Upper lobe of left lung (tissue), 6 donors: ENCODE results near the gene CCDC33. TPM values are rescaled to one million over a fixed set of nuclear protein-coding genes. Genes with fewer than 3 reads are reported as not detected.

Experiments used
- ATAC-seq, 2 donors: fragments of 200-7000 bp; cut with Tn5 transposase; one replicate each; pipeline ENCODE4 v1.9.1; 2022; ENCODE audit warnings: mild to moderate bottlenecking in 2 of 2, moderate library complexity in 2 of 2; ENCODE audit not compliant: low FRiP score in 2 of 2
- DNase-seq, 2 donors: peaks; one replicate each; pipeline ENCODE4 v3.0.0-alpha.2; 2019 to 2020
- H3K27ac ChIP-seq, 4 donors: fragments of 200-600 bp; sonication (generic); one replicate each; pipeline ENCODE4 v1.5.1; 2016 to 2019
- H3K27me3 ChIP-seq, 4 donors: fragments of 200-600 bp; sonication (generic); one replicate each; pipeline ENCODE4 v1.5.1; 2017 to 2019
- H3K36me3 ChIP-seq, 4 donors: fragments of 200-600 bp; sonication (generic); one replicate each; pipeline ENCODE4 v1.5.1; 2016 to 2019
- H3K4me1 ChIP-seq, 4 donors: fragments of 200-600 bp; sonication (generic); one replicate each; pipeline ENCODE4 v1.5.1; 2018 to 2019
- H3K4me3 ChIP-seq, 4 donors: fragments of 200-600 bp; sonication (generic); one replicate each; pipeline ENCODE4 v1.5.1; 2017 to 2019; ENCODE audit warnings: mild to moderate bottlenecking in 2 of 4, moderate library complexity in 1 of 4
- H3K9me3 ChIP-seq, 4 donors: fragments of 200-600 bp; sonication (generic); one replicate each; pipeline ENCODE4 v1.5.1; 2018 to 2019
- EP300 ChIP-seq, 4 donors: sonication (generic); formaldehyde crosslinking; IDR thresholded peaks; one replicate each; pipeline ENCODE4 v1.5.1; 2017; ENCODE audit warnings: antibody characterized with exemption in 4 of 4, control low read depth in 2 of 4
- POLR2A ChIP-seq, 4 donors: fragments of 450-650 bp; IDR thresholded peaks; one replicate each; pipeline ENCODE4 v1.5.1; 2016 to 2017; ENCODE audit warnings: antibody characterized with exemption in 4 of 4, mild to moderate bottlenecking in 2 of 4
- POLR2AphosphoS5 ChIP-seq, 2 donors: sonication (generic); formaldehyde crosslinking; IDR thresholded peaks; one replicate each; pipeline ENCODE4 v1.5.1; 2017; ENCODE audit warnings: antibody characterized with exemption in 2 of 2
- WGBS, 2 donors: methylation state at CpG; one replicate each; pipeline ENCODE4 v1.1.5; 2017 to 2018; 5-methylcytosine and 5-hydroxymethylcytosine counted together
- total RNA-seq, 6 donors: library from RNA; depleted of rRNA in 4 of 6; stranded (reverse); fragments of >200 nt in 4 of 6; gene quantifications; one replicate each; pipeline versions ENCODE4 v1.1.0 to v1.2.1, GENCODE V29; 2016 to 2021
- TF ChIP-seq, protein P1 (sequence below), 6 experiments: fragments of 450-650 bp in 4 of 6; fragments of 200-600 bp in 2 of 6; sonication (generic) in 2 of 6; IDR thresholded peaks; one replicate each; pipeline ENCODE4 v1.5.1; 2016 to 2019; ENCODE audit warnings: antibody characterized with exemption in 6 of 6
- donor health status: DM: no; HTN: no; CAD: no; lungs with moderate emphysema.
- donor health status: DM: no; HTN: yes; CAD: no; lungs with severe emphysema.

The CCDC33 gene
- total RNA-seq, 6 donors from 2014 or later = 3.8 to 43.4 (median 4.2) TPM; not detected in 1

DNA sequence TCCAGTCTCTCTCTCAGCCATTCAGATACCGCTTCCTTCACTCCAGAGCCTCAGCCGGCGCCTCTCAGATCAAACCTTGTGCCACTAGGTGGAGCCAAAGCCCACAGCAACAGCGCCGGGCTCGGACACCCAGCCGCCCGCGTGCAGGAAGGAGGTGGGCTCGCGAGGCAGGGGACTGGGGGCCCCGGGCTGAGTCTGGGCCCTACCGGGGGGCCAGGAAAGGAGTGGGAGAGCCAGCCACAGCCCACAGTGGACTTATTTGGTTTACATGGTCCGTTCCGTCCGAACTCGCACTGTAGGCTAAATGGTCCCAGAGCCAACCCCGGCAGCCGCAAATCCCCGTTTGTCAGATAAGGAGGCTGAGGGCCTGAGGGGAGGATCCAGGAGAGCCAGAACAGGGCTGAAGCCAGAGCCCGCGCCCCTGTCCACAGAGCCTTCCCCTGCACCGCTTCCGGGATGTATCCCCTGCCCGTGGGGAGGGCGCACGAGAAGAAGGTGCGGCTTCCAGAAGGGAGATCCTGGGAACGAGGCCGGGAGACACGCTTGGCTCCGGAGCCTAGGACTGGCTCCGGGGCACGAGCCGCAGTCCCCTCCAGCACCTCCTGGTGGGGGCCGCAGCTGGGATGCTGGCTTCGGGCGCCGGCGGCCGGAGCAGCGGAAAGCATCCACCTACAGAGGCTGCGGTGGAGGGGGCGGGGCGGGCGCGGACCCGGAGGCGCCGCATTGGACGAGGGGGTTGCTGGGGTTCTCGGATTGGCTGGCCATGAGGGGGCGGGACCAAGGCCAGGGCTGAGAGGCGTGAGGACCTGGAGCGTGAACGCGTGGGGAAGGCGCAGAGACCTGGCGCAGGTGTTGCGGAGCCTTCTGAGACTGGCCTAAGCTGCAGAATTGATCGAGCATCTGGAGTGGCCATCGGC is 137.9 kb downstream of the CCDC33 start:
- 1% methylated on average over 25 to 35 of the region's 62 CpGs for WGBS, 2 donors
- Histone ChIP-seq H3K36me3 (no peaks in the 10 kb centered on the region), H3K4me1 (peaks cover 7 to 21% (median 13%) of the 10 kb centered on the region in 4 donors), H3K27me3 (no peaks in the 10 kb centered on the region), H3K4me3 (peak overlapping the region; percentile 23 to 79 (median 63)), H3K27ac (peak overlapping the region in 2 of 4 donors; percentile 42 to 58), H3K9me3 (no peaks in the 10 kb centered on the region)
- DNase-seq = peak; percentile 92 to 98
- ATAC-seq = peak; percentile 97 to 98
- TF ChIP-seq, protein P1, sequence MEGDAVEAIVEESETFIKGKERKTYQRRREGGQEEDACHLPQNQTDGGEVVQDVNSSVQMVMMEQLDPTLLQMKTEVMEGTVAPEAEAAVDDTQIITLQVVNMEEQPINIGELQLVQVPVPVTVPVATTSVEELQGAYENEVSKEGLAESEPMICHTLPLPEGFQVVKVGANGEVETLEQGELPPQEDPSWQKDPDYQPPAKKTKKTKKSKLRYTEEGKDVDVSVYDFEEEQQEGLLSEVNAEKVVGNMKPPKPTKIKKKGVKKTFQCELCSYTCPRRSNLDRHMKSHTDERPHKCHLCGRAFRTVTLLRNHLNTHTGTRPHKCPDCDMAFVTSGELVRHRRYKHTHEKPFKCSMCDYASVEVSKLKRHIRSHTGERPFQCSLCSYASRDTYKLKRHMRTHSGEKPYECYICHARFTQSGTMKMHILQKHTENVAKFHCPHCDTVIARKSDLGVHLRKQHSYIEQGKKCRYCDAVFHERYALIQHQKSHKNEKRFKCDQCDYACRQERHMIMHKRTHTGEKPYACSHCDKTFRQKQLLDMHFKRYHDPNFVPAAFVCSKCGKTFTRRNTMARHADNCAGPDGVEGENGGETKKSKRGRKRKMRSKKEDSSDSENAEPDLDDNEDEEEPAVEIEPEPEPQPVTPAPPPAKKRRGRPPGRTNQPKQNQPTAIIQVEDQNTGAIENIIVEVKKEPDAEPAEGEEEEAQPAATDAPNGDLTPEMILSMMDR (IDR thresholded peaks at IDR 0.05) = peak; percentile 79 to 90 (median 87)
- no peak for TF ChIP-seq POLR2AphosphoS5 (IDR thresholded peaks at IDR 0.05)
- TF ChIP-seq POLR2A (IDR thresholded peaks at IDR 0.05) = no peak

DNA sequence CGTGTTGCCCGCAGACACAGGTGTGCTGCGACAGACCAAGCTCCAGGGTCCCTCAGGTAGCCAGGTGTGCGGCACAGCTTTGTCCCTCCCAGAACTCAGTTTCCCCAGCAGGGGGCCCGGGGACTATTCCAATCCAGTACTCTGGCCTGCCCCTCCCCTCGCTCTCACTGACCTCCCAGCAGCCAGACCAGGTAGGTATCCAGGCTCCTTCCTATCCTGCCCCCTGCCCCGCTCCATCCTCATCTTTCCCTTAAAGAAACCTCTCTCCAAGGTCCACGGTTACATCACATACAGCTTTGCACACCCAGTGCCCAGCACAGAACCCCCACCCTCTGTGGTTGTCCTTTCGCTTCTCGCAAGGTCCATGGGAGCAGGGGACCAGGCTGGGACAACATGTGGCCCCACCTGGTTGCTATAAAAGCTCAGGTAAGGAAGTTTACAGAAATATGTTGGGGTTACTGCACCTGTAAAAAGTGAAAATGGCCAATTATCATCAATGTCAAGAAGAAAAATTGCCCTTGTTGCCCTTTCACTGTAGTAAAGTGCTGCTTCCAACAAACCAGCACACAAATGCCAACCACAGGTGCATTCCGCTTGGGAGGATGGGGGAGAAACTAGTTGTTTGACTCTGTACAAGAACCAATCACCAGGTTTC is 138.6 kb downstream of the CCDC33 start:
- Histone ChIP-seq H3K27me3 (no peaks in the 10 kb centered on the region), H3K4me3 (peak overlapping the region in 3 of 4 donors; percentile 59 to 79 (median 67)), H3K36me3 (no peaks in the 10 kb centered on the region), H3K4me1 (peaks cover 7 to 21% (median 13%) of the 10 kb centered on the region in 4 donors), H3K9me3 (no peaks in the 10 kb centered on the region), H3K27ac (peak overlapping the region in 1 of 4 donors; percentile 42)
- TF ChIP-seq POLR2AphosphoS5 (IDR thresholded peaks at IDR 0.05) = no peak
- TF ChIP-seq POLR2A (IDR thresholded peaks at IDR 0.05) = no peak
- TF ChIP-seq, protein P1 (IDR thresholded peaks at IDR 0.05) = no peak
- no peak for TF ChIP-seq EP300 (IDR thresholded peaks at IDR 0.05)
- ATAC-seq (no peak), DNase-seq (no peak)
- WGBS, 2 donors = 25 to 28% methylated on average over 9 to 11 of the region's 11 CpGs

DNA sequence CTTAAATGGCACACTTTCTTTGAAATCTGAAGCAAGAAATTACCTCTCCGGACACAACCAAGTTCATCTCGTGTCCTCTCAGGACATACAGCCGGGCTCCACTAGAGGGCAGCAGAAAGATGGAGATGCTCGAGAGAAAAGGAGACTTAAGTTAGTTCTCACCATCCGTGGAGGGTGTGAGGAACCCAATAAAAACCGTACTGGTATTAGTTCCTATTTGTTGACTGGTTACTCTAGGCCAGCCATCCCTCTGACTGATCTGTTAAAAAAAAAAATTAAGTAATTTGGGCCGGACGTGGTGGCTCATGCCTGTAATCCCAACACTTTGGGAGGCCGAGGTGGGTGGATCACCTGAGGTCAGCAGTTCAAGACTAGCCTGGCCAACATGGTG is 139.2 kb downstream of the CCDC33 start:
- TF ChIP-seq, protein P1 (IDR thresholded peaks at IDR 0.05) = peak; percentile 55 to 81 (median 72)
- TF ChIP-seq EP300 (IDR thresholded peaks at IDR 0.05) = no peak
- no peaks in the 10 kb centered on the region for H3K27me3 ChIP-seq
- WGBS, 2 donors = 14 to 17% methylated on average over 9 of the region's 9 CpGs

DNA sequence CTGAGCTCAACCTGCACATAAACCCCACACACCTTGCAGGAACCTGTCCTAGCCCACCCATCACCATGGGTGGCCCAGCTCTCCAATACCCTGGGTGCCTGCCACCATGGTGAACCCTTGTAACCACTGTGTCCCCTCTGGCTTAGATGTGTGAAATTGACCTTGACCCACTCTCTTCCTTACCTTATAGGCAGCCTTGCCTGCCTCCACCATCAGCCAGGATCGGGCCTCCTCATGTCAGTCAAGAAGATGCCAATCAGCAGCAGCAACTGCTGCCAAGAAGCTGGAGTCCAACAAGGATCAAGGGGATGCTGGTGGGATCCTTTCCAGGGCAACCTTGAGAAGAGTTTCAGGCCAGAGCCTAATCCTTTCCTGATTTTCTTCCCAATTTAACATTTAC is 140.1 kb downstream of the CCDC33 start:
- Histone ChIP-seq H3K9me3 (no peaks in the 10 kb centered on the region), H3K4me3 (no peak overlapping the region), H3K27me3 (no peaks in the 10 kb centered on the region), H3K36me3 (no peaks in the 10 kb centered on the region), H3K4me1 (peaks cover 7 to 21% (median 13%) of the 10 kb centered on the region in 4 donors), H3K27ac (no peak overlapping the region)
- ATAC-seq (no peak), DNase-seq (no peak)
- TF ChIP-seq POLR2AphosphoS5 (IDR thresholded peaks at IDR 0.05) (no peak), POLR2A (IDR thresholded peaks at IDR 0.05) (no peak), EP300 (IDR thresholded peaks at IDR 0.05) (no peak)
- TF ChIP-seq, protein P1 (IDR thresholded peaks at IDR 0.05) = no peak
- 78 to 95% methylated on average over 1 of the region's 1 CpG for WGBS, 2 donors

More for the DNA sequence above, 139.2 kb downstream of the CCDC33 start:
- Histone ChIP-seq H3K36me3 (no peaks in the 10 kb centered on the region), H3K4me3 (no peak overlapping the region), H3K4me1 (peaks cover 7 to 21% (median 13%) of the 10 kb centered on the region in 4 donors), H3K27ac (no peak overlapping the region), H3K9me3 (no peaks in the 10 kb centered on the region)
- DNase-seq (peak in 1 of 2 donors; percentile 76), ATAC-seq (peak; percentile 81 to 84)
